Stimulated activated CD4-positive, alpha-beta T cell treated with anti-CD3 and anti-CD28 coated beads, Interleukin-15, amount 100 ng/mL, for 24 hours (primary cell): Measurements from ENCODE around the gene NPW.

Source experiments
- DNase-seq: peaks from one replicate; pipeline ENCODE4 v3.0.0-alpha.2; 2020

NPW gene

DNA sequence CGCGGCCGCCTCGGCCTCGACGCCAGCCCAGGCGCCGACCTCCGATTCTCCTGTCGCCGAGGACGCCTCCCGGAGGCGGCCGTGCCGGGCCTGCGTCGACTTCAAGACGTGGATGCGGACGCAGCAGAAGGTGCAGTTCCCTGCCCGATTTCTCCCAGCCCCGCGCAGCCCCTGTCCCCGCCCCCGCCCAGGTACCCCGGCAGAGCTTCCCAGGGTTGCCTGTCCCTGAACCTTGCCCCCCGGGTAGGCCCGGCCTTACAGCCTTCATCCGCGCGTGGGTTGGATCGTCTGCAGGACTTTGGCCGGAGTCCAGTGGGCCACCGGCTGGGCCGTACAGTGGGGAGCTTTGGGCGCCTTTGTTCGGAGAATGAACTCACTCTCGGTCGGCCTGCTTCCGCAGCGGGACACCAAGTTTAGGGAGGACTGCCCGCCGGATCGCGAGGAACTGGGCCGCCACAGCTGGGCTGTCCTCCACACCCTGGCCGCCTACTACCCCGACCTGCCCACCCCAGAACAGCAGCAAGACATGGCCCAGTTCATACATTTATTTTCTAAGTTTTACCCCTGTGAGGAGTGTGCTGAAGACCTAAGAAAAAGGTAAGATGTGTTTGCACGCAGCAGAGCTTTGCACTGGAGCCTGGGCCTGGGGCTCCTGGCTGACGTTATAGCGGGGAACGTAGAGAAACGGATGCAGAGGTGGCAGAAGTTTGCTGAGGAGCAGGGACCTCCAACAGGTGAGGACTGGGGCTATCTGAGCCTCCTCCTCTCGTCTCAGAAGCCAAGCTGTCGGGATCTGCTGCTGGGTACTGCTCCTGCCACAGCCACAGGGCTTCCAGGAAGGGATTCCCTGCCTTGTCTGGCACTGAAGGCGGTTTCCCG, 35.0 kb upstream of the NPW start:
- no peak for DNase-seq

DNA sequence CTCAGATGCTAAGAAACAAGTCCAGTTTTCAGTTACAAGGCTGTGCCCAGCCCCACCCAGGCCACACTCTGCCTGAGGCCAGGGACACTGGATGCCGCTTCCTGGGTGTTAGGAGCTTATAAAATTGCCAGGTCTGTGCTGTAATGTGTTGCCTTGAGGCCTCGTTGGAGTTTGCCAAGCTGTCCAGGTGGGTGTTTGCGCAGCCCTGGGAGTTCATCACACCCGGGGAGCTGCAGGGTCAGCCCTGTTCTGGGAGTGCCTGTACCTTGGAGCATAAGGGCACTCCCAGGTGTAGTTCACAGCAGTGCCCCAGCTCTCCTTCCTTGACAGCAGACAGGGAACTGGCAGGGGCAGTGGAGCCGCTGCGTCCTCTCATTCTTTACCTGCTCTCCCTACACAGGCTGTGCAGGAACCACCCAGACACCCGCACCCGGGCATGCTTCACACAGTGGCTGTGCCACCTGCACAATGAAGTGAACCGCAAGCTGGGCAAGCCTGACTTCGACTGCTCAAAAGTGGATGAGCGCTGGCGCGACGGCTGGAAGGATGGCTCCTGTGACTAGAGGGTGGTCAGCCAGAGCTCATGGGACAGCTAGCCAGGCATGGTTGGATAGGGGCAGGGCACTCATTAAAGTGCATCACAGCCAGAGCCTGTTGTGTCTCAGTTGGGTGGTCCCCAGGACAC, 34.0 kb upstream of the NPW start:
- DNase-seq, result no peak

DNA sequence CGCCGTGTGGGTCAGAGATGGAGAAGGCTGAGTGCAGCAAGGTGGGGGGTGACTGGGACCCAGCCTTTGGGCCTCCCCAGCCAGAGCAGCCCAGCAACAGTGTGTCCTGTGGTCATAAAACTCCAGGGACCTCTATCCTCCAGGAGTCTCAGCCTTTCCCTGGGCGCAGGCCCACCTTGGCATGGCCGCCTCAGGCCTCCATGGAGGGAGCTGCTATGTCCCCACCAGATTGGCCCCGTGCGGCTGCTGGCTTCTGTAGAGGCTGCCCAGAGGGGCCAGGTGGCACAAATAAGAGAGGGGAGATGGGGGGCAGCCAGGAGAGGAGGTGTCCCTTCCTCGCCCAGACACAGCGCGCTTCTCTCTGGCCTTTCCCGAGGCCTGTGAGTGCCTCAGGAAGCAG, 32.4 kb upstream of the NPW start:
- no peak for DNase-seq

DNA sequence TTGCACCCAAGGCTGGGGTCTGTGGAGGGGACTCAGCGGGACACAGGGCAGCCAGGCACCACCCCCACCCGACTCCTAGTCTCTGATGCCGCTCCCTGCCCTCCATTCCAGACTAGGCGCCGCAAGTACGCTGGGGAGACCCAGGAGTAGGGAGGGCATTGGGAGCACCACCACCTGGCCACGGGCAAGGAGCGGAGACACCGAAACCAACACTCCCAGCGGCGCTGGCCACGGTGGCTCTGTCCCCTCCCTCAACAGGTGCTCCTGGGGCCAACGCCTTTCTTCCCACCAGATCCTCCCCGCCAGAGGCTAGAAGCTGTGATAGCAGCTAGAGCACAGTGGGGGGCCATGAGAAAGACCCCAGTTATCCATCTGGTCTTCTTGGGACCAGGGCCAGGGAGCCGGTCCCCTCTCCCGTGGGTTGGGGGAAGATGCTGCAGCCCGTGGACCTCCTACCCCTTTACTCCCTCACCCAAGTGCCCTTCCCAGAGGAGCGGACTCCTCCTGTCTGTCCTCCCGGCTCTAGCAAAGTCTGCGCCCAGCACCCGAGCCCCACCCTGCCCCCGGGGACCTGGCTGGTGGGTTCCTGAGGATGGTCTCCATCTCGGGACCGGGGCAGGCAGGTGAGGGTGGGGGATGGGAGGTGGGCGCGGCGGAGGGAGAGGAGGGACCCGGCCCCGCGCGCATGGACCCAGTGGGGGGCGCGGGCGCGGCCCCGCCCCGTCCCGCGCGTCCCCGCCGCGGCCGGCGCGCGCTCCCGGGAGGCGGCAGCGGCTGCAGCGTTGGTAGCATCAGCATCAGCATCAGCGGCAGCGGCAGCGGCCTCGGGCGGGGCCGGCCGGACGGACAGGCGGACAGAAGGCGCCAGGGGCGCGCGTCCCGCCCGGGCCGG, 30.1 kb upstream of the NPW start, which contains the start of gene SYNGR3:
SYNGR3 (plus strand) TSS at position 762 of the 892 bp plus-strand sequence. CDS start 133 bp downstream, outside the sequence.
- DNase-seq, result no peak

DNA sequence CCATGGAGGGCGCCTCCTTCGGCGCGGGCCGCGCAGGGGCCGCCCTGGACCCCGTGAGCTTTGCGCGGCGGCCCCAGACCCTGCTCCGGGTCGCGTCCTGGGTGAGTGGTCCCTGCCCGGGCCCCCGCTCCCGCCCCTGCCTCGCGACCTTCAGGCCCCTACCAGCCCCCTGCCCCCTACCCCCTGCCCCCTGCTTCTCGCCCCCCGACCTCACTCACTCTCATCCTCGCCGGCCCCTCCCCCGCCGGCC, 29.6 kb upstream of the NPW start:
- DNase-seq, result no peak

GRCh38 chr16:1990351-1991134, 29.0 kb upstream of the NPW start:
- peak; percentile 50 for DNase-seq

GRCh38 chr16:1991135-1991551, 28.4 kb upstream of the NPW start:
- DNase-seq, result peak; percentile 61

DNA sequence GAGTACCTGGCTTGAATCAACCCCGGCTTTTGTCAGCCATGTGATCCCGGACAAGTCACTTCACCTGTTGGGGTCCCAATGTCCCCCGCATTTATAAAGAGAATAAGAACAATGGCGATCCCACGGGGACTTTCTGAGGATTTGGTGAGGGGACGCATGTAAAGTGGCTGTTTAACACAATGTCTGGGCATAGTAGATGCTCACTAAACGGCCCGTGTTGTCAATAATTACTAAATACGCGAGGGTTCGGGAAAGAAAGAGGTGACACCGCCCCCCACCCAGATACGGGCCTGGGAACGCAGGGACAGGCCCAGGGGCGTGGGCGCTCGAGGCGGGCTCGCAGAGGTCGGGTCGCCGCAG, 28.0 kb upstream of the NPW start:
- no peak for DNase-seq

GRCh38 chr16:1991948-1992703, 27.5 kb upstream of the NPW start:
- DNase-seq, result peak; percentile 97

- no peak for DNase-seq
Measured at GRCh38 chr16:1992704-1993317, 26.8 kb upstream of the NPW start.

- DNase-seq, result no peak
Measured at GRCh38 chr16:1993731-1994131, 25.9 kb upstream of the NPW start.

GRCh38 chr16:1997494-1998359, 21.9 kb upstream of the NPW start:
- DNase-seq, result no peak

- no peak for DNase-seq
Measured at GRCh38 chr16:1998360-1998835, 21.2 kb upstream of the NPW start.

DNA sequence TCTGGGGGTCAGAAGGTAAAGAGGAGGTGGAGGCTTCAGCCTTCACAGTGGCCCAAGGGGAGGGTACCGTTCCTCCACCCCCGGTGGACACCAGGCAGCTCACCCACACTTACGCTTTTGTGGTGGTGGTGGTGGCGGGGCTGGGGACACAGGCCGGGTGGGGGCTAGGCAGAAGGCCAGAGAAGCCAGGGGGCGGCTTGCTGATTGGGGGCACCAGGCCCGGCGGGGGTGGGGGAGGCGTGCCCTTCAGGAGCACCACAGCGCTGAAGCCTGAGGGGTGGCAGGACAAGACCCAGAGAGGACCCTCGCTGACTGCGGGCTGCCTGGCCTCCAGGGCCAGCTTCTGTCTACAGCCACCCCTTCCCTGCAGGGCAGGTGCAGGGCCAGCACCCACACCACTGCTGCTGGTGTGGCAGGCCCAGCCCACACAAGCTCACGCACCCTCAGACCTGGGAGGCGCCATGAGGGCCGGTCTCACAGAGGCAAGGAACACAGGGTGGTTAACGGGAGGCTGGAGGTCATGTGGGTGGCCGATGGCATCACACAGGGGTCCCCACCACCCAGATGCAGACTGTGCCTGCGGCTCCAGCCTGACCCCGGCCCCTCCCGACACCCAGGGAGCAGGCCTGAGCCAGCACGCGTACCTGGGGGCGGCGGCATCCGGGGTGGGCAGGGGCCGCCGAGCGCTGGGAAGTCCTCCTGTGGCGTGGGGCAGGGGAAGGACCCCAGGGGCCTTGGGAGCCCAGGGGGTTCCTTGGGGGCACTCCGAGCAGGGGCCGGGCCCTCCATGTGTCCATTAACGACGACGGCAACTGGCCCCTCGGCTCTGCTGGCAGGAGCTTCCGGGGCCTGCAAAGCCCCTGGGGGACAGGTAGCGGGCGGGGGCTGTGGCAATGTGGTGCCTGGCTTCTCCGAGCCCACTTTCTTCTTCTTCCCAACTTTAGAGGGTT, 20.5 kb upstream of the NPW start:
- no peak for DNase-seq

DNA sequence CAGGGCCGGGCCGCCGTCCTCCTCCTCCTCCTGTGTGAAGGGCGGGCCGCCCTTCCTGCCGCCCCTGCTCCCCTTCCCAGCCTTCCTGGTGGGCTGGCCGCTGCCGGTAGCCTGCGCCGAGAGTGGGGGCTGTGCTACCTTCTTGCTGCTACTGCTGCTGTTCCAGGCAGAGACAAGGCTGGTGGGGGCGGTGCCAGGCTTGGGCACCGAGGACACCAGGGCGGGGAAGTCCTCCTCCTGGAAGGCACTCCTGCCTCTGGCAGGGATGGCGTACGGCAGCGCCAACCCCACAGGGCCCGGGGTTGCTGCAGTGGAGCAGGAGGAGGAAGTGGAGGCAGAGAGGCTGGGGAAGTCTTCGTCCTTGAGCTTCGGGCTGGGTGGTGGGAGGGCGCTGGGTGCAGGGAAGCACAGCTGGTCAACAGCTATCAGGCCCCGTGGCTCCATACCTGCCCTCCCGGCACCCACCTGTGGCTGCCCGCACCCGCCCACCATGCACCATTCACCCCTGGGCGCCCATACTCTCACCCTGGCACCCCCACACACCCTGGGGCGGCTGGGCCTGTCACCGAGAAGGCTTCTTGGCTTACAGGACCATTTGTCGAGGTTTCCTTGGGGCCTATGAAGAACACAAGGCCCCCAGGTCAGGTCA, 19.6 kb upstream of the NPW start:
- DNase-seq, result no peak

DNA sequence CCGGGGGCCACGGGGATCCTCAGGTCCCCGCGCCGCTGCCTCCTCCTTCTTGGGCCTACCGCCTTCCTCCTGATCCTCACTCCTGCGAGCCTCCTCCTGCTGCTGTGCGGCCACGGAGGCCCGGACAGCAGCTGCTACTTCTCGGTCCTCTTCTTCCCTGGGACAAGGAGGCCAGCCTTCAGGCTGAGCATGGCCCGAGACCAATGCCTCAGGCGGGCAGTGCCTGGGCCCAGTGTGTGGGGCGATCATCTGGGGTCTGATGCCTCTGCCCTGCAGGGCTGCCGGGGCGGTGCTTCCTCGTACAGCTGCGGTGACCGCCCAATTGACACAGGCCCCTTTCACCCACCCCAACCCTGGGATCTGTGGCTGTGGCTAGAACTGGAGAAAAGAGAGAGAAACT, 18.6 kb upstream of the NPW start:
- DNase-seq, result no peak

DNA sequence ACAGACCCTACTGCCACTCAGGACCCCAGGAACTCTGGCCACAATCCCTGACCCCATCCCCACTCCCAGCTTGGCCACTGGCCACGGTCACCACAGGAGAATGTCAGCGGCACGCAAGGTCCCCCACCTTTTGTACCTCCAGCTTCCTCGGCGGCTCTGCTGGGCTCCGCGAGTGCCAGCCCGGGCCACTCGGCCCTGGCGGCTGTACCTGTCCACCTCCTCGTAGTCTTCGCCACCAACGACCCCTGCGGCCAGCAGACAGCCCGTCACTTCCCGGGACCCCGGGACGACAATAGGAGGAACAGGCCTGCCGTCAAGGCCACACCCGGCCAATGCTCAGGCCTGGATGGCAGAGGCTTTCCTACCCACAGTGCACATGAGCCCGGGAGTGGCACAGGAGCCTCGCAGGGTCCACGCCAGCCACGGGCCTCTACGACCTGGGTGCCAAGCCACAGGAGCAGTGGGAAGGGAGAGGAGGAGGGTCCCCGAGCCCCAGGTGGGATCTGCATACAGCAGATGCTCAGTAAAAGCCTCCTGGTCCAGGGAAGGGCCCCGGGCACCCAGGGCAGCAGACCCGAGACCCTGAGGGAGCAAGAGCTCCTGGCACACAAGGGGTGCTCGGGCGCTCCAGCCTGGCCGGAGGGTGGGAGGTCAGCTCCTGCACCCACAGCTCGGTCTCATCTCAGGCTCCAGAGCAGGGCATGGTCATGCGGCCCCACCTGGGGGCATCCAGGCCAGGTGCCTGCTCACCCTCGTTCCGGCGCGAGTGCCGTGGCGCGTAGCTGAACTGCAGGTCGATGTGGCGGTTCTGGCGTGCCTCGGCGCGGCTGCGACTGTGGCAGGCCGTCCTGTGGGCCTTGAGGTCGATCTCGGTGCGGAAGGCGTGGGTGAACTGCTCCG, 17.9 kb upstream of the NPW start:
- DNase-seq, result no peak
